ENCODE results near the gene NCAPH2.

Gene NCAPH2

GRCh38 chr22:50485221-50486131, 22.5 kb upstream of the NCAPH2 start:
- in situ Hi-C loops (cut with MboI; ENCODE audit: low pct_unique_long_range_greater_than_20kb, low sequenced_read_pairs, unreplicated experiment) = no loop called here
- TF ChIP-seq CTCF (IDR thresholded peaks at IDR 0.05; ENCODE audit: extremely low read depth, insufficient read depth, missing control alignments) = no peak
- no peak for DNase-seq (ENCODE audit: low spot score)

GRCh38 chr22:50486561-50487289, 21.3 kb upstream of the NCAPH2 start, which contains the start of gene MIOX:
TSS of gene MIOX (plus strand) at chr22:50486859. CDS start at chr22:50486898, 39 bp downstream.
- in situ Hi-C loops (cut with MboI; ENCODE audit: low pct_unique_long_range_greater_than_20kb, low sequenced_read_pairs, unreplicated experiment) = no loop called here
- no peak for DNase-seq (ENCODE audit: low spot score)

GRCh38 chr22:50487290-50488005, 20.6 kb upstream of the NCAPH2 start:
- no peak for DNase-seq (ENCODE audit: low spot score)
- no peak for TF ChIP-seq CTCF (IDR thresholded peaks at IDR 0.05; ENCODE audit: extremely low read depth, insufficient read depth, missing control alignments)
- in situ Hi-C loops (cut with MboI; ENCODE audit: low pct_unique_long_range_greater_than_20kb, low sequenced_read_pairs, unreplicated experiment) = no loop called here

More at GRCh38 chr22:50486561-50487289, 21.3 kb upstream of the NCAPH2 start, which contains the start of gene MIOX:
- no peak for TF ChIP-seq CTCF (IDR thresholded peaks at IDR 0.05; ENCODE audit: extremely low read depth, insufficient read depth, missing control alignments)

GRCh38 chr22:50488006-50488677, 19.9 kb upstream of the NCAPH2 start:
- in situ Hi-C loops (cut with MboI; ENCODE audit: low pct_unique_long_range_greater_than_20kb, low sequenced_read_pairs, unreplicated experiment) = no loop called here
- no peak for TF ChIP-seq CTCF (IDR thresholded peaks at IDR 0.05; ENCODE audit: extremely low read depth, insufficient read depth, missing control alignments)

GRCh38 chr22:50488886-50489285, 19.1 kb upstream of the NCAPH2 start:
- no peak for TF ChIP-seq CTCF (IDR thresholded peaks at IDR 0.05; ENCODE audit: extremely low read depth, insufficient read depth, missing control alignments)
- in situ Hi-C loops (cut with MboI; ENCODE audit: low pct_unique_long_range_greater_than_20kb, low sequenced_read_pairs, unreplicated experiment) = no loop called here
- no peak for DNase-seq (ENCODE audit: low spot score)

More at GRCh38 chr22:50488006-50488677, 19.9 kb upstream of the NCAPH2 start:
- no peak for DNase-seq (ENCODE audit: low spot score)

Data from GM13977 (cell line).